ENCODE results near the gene JARID2.

Gene JARID2

GRCh38 chr6:15556711-15557110 lies 310.8 kb downstream of the JARID2 start:
- no peak for DNase-seq

DNA sequence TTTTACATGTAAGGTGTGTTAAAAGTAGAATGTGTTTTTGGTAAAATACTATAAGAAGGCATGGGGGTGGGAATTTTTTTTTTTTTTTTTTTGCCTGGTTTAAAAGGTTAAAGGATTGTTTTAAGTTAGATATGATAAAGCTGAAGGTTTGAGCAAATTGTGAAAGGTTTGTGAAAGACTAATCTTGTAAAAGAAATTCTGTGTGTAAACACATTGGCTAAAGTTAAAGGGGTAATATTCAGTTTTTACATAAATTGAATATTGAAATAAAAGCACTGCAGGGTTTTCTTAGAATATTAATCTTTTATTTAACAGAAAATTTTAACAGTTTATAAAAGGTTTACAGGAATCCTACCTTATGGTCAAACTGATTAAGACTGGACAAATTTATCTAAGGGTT lies 311.3 kb downstream of the JARID2 start:
- DNase-seq: no peak

GRCh38 chr6:15560713-15561112 lies 314.8 kb downstream of the JARID2 start:
- no peak for DNase-seq

GRCh38 chr6:15561447-15562199 lies 315.8 kb downstream of the JARID2 start:
- DNase-seq: no peak

- no peak for DNase-seq
These were observed 317.1 kb downstream of the JARID2 start for GRCh38 chr6:15562977-15563376.

DNA sequence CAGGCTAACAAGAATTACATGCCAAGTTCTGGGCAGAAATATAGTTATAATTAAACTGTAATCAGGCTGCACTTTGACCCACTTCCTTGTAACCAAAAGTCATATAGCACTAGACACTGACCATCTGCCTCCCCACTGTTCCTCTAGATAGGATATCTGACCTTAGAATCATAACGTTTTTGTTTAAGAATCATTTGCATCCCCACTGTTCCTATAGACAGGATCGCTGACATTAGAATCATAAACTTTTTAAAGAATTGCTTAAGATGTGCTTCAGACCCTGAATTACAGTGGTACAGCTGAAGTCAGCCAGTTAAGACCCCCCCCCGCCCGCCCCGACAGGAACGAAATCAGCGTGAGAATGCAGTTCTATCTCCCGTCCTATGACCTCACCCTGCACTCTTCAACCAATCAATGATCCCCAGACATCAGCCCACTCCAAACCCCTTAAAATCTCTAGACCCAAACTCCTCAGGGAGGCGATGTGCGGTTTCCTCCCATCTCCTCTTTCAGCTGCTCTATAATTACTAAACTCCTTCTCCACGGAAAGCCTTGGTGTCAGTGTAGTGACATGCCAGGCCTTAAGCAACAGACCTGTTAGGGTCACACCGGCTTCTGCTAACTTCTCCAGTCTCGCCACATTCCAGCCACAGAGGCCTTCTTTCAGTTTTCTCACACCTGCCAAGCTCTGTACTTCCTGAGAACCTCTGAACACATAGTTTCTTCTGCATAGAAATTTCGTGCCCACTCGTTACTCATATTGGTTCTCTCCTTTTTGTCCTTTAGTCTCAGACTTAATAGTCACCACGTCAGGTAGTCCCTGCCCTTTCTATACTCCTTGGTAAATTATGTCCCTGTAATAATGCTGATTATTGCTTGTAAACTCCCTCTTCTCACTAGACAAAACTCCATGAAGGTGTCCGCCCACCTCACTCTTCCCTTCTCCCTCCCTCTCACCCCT lies 323.4 kb downstream of the JARID2 start:
- DNase-seq: no peak

GRCh38 chr6:15570171-15570570 lies 324.3 kb downstream of the JARID2 start:
- DNase-seq: no peak

Measured in stimulated activated CD4-positive, alpha-beta T cell treated with anti-CD3 and anti-CD28 coated beads, Interleukin-15, amount 100 ng/mL, for 24 hours (primary cell).